H9 (cell line): Measurements from ENCODE around the gene HOXD11. TPM values are rescaled to one million over a fixed set of nuclear protein-coding genes. Genes with fewer than 3 reads are reported as not detected.

Source experiments
- DNase-seq: peaks from one replicate; pipeline ENCODE4 v3.0.0-alpha.2; 2017
- H2AFZ ChIP-seq: one replicate; pipeline ENCODE4 v1.6.1; 2013; ENCODE audit warnings: mild to moderate bottlenecking, low read length, control low read depth, moderate library complexity
- H2AK5ac ChIP-seq: 2 replicates; pipeline ENCODE4 v1.6.1; 2013; ENCODE audit warnings: low read length, control low read depth, mixed read lengths; ENCODE audit not compliant: insufficient read length
- H2BK120ac ChIP-seq: one replicate; pipeline ENCODE4 v1.6.1; 2013; ENCODE audit warnings: low read depth, mild to moderate bottlenecking, low read length, control low read depth, inconsistent platforms; ENCODE audit not compliant: poor library complexity, severe bottlenecking
- H2BK12ac ChIP-seq: 2 replicates; pipeline ENCODE4 v1.6.1; 2013; ENCODE audit warnings: low read length, control low read depth, mixed read lengths, low read depth; ENCODE audit not compliant: insufficient read length
- H2BK15ac ChIP-seq: 2 replicates; pipeline ENCODE4 v1.6.1; 2013; ENCODE audit warnings: low read depth, low read length, control low read depth
- H2BK20ac ChIP-seq: one replicate; pipeline ENCODE4 v1.6.1; 2013; ENCODE audit warnings: low read depth, mild to moderate bottlenecking, low read length, control low read depth, inconsistent platforms; ENCODE audit not compliant: poor library complexity, severe bottlenecking
- H2BK5ac ChIP-seq: 2 replicates; pipeline ENCODE4 v1.6.1; 2013; ENCODE audit warnings: low read length, control low read depth, mixed read lengths; ENCODE audit not compliant: insufficient read length
- H3K14ac ChIP-seq: 2 replicates; pipeline ENCODE4 v1.6.1; 2013; ENCODE audit warnings: low read length, control low read depth; ENCODE audit not compliant: insufficient read depth
- H3K18ac ChIP-seq: 2 replicates; pipeline ENCODE4 v1.6.1; 2013; ENCODE audit warnings: low read depth, mild to moderate bottlenecking, mixed read lengths, low read length, control low read depth; ENCODE audit not compliant: insufficient read length
- H3K23ac ChIP-seq: 2 replicates; pipeline ENCODE4 v1.6.1; 2013; ENCODE audit warnings: low read length, control low read depth, mixed read lengths, low read depth; ENCODE audit not compliant: insufficient read length
- H3K23me2 ChIP-seq: 2 replicates; pipeline ENCODE4 v1.6.1; 2013; ENCODE audit warnings: low read depth, mild to moderate bottlenecking, mixed read lengths, low read length, control low read depth; ENCODE audit not compliant: insufficient read length, poor library complexity, severe bottlenecking
- H3K27ac ChIP-seq: 2 replicates; pipeline ENCODE4 v1.5.1; 2013; ENCODE audit warnings: low read length, control low read depth, mixed read lengths, low read depth; ENCODE audit not compliant: insufficient read length
- H3K27me3 ChIP-seq: 2 replicates; pipeline ENCODE4 v1.6.1; 2013; ENCODE audit warnings: low read length, control low read depth, inconsistent platforms; ENCODE audit not compliant: insufficient read depth
- H3K4ac ChIP-seq: 2 replicates; pipeline ENCODE4 v1.6.1; 2013; ENCODE audit warnings: low read depth, mild to moderate bottlenecking, control low read depth, inconsistent platforms, low read length, moderate library complexity
- H3K4me1 ChIP-seq: 2 replicates; pipeline ENCODE4 v1.6.1; 2013; ENCODE audit warnings: low read length, control low read depth, inconsistent platforms; ENCODE audit not compliant: insufficient read depth
- H3K4me2 ChIP-seq: 2 replicates; pipeline ENCODE4 v1.6.1; 2013; ENCODE audit warnings: low read length, control low read depth, mixed read lengths; ENCODE audit not compliant: insufficient read length, insufficient read depth
- H3K56ac ChIP-seq: 2 replicates; pipeline ENCODE4 v1.6.1; 2013; ENCODE audit warnings: low read depth, mild to moderate bottlenecking, mixed read lengths, low read length, control low read depth; ENCODE audit not compliant: insufficient read length
- H3K79me1 ChIP-seq: 2 replicates; pipeline ENCODE4 v1.6.1; 2013; ENCODE audit warnings: low read depth, mild to moderate bottlenecking, moderate library complexity, low read length, control low read depth, inconsistent platforms; ENCODE audit not compliant: insufficient read depth, poor library complexity, severe bottlenecking
- H3K79me2 ChIP-seq: 2 replicates; pipeline ENCODE4 v1.6.1; 2013; ENCODE audit warnings: low read length, control low read depth, inconsistent platforms; ENCODE audit not compliant: insufficient read depth
- H3K9ac ChIP-seq: 2 replicates; pipeline ENCODE4 v1.6.1; 2013; ENCODE audit warnings: low read length, control low read depth, mixed read lengths; ENCODE audit not compliant: insufficient read length; ENCODE audit errors: extremely low read depth
- H3K9me3 ChIP-seq: one replicate; pipeline ENCODE4 v1.6.1; 2013; ENCODE audit warnings: low read depth, low read length, inconsistent platforms; ENCODE audit not compliant: control insufficient read depth
- H3T11ph ChIP-seq: one replicate; pipeline ENCODE4 v1.6.1; 2013; ENCODE audit warnings: mild to moderate bottlenecking, low read length, control low read depth, inconsistent platforms
- H4K20me1 ChIP-seq: one replicate; pipeline ENCODE4 v1.6.1; 2013; ENCODE audit not compliant: control insufficient read depth, insufficient read length, insufficient read depth
- H4K5ac ChIP-seq: 2 replicates; pipeline ENCODE4 v1.6.1; 2013; ENCODE audit warnings: low read depth, mild to moderate bottlenecking, mixed read lengths, low read length, control low read depth; ENCODE audit not compliant: insufficient read length
- H4K8ac ChIP-seq: replicated peaks from 2 replicates; pipeline ENCODE4 v1.6.1; 2013; ENCODE audit warnings: low read length, control low read depth, mixed read lengths, low read depth; ENCODE audit not compliant: insufficient read length
- H4K91ac ChIP-seq: 2 replicates; pipeline ENCODE4 v1.6.1; 2013; ENCODE audit warnings: low read depth, mild to moderate bottlenecking, moderate library complexity, mixed read lengths, low read length, control low read depth; ENCODE audit not compliant: insufficient read length
- H3K27ac Mint-ChIP-seq, 3 experiments: 2 replicates in 2 of 3; 3 replicates in 1 of 3; pipeline ENCODE4 v1.8.0; 2020 to 2021; ENCODE audit warnings: mixed read lengths in 3 of 3, mild to moderate bottlenecking in 1 of 3, moderate library complexity in 1 of 3
- H3K27me3 Mint-ChIP-seq: 2 replicates; pipeline ENCODE4 v1.8.0; 2021; ENCODE audit warnings: low read depth, mild to moderate bottlenecking, moderate library complexity, mixed read lengths
- H3K36me3 Mint-ChIP-seq, 3 experiments: 2 replicates in 2 of 3; 3 replicates in 1 of 3; pipeline ENCODE4 v1.8.0; 2020 to 2021; ENCODE audit warnings: low read depth in 3 of 3, mixed read lengths in 3 of 3; ENCODE audit not compliant: insufficient read depth in 1 of 3
- H3K4me1 Mint-ChIP-seq, 2 experiments: 2 replicates each; pipeline ENCODE4 v1.8.0; 2020; ENCODE audit warnings: mixed read lengths in 2 of 2
- H3K4me3 Mint-ChIP-seq, 2 experiments: 2 replicates in 1 of 2; 3 replicates in 1 of 2; pipeline ENCODE4 v1.8.0; 2020 to 2021; ENCODE audit warnings: mild to moderate bottlenecking in 2 of 2, mixed read lengths in 2 of 2, moderate library complexity in 1 of 2
- H3K9me3 Mint-ChIP-seq, 2 experiments: 2 replicates in 1 of 2; 3 replicates in 1 of 2; pipeline ENCODE4 v1.8.0; 2020; ENCODE audit warnings: mild to moderate bottlenecking in 2 of 2, mixed read lengths in 2 of 2, moderate library complexity in 1 of 2
- CTCF ChIP-seq: fragments of 200-600 bp; sonication (generic); conservative IDR thresholded peaks from 3 replicates; pipeline ENCODE4 v1.8.0; 2021; ENCODE audit warnings: antibody characterized with exemption, mild to moderate bottlenecking
- WGBS: extraction: QIAGEN DNeasy Blood & Tissue Kit; methylation state at CpG from one replicate; pipeline ENCODE4 v1.1.7; 2013; ENCODE audit warnings: missing lambda C conversion rate, low lambda C conversion rate, mixed read lengths; ENCODE audit not compliant: insufficient read length; ENCODE audit errors: extremely low coverage; 5-methylcytosine and 5-hydroxymethylcytosine counted together
- total RNA-seq: library from RNA; stranded (reverse); gene quantifications from 2 replicates; pipeline ENCODE4 v1.2.1, GENCODE V29; 2021

HOXD11 gene
- total RNA-seq, 1 experiment from 2014 or later = not detected

GRCh38 chr2:176110415-176111308 is 3.6 kb downstream of the HOXD11 start:
- no peak for TF ChIP-seq CTCF
- Histone ChIP-seq H2BK20ac (no peak overlapping the region), H3K4ac (no peak overlapping the region), H3K14ac (no peak overlapping the region), H2AFZ (no peak overlapping the region), H4K20me1 (no peaks in the 10 kb centered on the region), H2BK5ac (no peak overlapping the region), H3K27ac (no peak overlapping the region), H3K9me3 (no peaks in the 10 kb centered on the region), H2AK5ac (no peak overlapping the region), H3K79me1 (no peaks in the 10 kb centered on the region), H4K5ac (no peak overlapping the region), H3K4me2 (no peak overlapping the region), H3K56ac (no peak overlapping the region), H3K9ac (no peak overlapping the region), H3K23ac (no peak overlapping the region), H2BK120ac (no peak overlapping the region), H3K79me2 (no peaks in the 10 kb centered on the region), H3K4me1 (no peaks in the 10 kb centered on the region), H4K91ac (no peak overlapping the region), H2BK12ac (no peak overlapping the region), H2BK15ac (no peak overlapping the region), H3K23me2 (no peaks in the 10 kb centered on the region), H4K8ac (no peak overlapping the region), H3K27me3 (peaks cover 92% of the 10 kb centered on the region), H3K18ac (no peak overlapping the region), H3T11ph (no peak overlapping the region)
- Mint-ChIP-seq H3K27ac (no peak overlapping the region), H3K4me1 (peaks cover 9 to 28% of the 10 kb centered on the region in 2 experiments), H3K4me3 (no peak overlapping the region), H3K36me3 (no peaks in the 10 kb centered on the region; a peak in 1 of 7 replicates), H3K27me3 (peaks cover 96% of the 10 kb centered on the region), H3K9me3 (peaks cover 0 to 15% of the 10 kb centered on the region in 2 experiments)
- WGBS = no CpG with 5 or more reads among the region's 7 CpGs
- DNase-seq = no peak
